Cortex of kidney (tissue), 1 donor: ENCODE data around the gene GKAP1.
"Not testable (repeated sequence)": the region's sequence is repeated elsewhere in the genome, so short reads cannot be mapped to it uniquely, and the experiment has no call there.

ENCODE experiments used
- DNase-seq: peaks from one replicate; lab custom pipeline; 2025; lab: John Stamatoyannopoulos, UW

The GKAP1 gene

DNA sequence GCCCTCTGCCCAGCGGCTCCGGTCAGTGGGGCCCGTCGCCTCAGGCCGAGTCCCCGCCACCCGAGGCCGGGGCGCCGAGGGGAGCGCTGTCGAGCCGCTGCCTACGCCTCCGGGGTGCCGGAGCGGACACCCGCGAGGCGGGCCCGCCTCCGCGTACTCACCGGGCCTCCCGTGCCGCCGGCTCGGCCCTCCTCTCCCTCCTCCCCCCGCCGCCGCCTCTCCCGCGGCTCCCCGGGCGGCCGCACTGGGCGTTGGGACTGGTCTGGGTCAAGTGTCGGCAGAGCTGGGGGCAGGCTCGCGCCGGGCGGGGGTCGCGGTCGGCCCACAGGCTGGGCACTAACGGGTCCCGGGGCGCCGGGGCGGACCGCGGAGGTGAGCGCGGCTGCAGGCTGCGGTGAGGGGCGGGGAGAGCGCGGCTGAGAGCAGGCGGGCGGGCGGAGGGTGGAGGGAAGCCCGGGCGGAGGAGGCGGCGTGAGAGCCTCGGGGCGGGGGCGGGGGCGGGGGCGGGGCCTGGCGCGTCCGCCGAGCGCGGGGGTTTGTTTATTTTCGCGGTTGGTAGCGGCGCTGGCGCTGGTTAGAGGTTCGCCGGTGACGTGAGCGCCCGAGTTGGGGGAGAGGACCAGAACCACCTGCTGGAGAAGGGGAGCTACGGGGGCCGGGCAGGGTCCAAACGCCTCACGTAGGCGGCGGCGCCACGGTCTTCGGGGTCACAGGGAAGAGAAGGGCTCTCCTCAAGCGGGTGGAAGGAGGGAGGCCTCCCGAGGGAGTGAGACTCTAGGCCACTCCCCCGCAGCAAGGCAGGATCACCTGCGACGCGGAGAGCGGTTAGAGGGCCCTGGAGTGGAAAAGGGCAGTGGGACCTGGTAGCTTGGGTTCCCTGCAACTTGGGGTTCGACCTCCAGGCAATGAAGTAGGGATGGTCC, at the start of gene GKAP1:
Gene GKAP1, minus strand, starts transcription at position 414 of the 923 bp plus-strand sequence. CDS start 11,252 bp downstream, outside the sequence.
- not testable (repeated sequence) for DNase-seq

DNA sequence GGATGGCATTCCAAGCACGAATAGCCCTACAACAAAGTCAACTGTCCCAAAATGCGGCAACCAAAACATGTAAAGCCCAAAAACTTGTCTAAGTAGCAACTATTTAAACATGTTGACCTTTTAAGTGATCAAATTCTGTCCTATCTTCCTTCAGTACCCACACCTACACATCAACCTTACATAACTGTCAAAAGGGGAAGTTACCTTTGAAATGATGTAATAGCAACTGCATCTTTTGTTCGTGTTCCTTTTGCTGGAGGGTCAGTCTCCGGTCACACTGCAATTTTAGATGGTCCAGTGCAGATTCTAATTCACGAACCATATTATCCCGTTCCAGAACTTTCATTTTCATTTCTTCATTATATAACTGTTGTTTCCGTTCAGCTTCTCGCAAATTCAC, 32.3 kb upstream of the GKAP1 start:
- DNase-seq: not testable (repeated sequence)

DNA sequence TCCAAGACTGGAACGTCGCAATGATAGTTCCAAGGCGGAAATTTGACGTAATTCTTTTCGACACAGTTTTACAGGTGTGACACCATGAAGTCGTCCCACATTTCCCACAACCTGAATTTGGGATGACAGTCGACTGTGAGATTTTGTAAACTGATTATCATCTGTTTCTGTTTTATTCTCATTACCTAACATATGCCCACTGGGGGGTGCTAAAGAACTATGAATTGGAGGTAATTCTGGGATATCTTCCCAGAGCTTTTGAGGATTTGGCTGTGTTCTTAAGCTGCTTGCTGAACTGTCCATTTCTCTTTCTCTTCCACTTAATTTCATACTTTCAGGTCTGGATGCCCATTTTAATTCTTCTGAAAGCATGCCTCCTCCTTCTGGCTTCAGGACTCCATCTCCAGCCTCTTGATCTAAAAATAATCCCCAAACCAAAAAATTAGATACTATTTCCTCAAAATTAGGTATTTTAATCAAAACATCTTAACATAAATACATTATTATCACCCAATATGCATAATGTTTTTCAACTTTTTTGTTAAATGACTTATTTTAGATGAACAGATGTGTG, 19.6 kb upstream of the GKAP1 start:
- not testable (repeated sequence) for DNase-seq

DNA sequence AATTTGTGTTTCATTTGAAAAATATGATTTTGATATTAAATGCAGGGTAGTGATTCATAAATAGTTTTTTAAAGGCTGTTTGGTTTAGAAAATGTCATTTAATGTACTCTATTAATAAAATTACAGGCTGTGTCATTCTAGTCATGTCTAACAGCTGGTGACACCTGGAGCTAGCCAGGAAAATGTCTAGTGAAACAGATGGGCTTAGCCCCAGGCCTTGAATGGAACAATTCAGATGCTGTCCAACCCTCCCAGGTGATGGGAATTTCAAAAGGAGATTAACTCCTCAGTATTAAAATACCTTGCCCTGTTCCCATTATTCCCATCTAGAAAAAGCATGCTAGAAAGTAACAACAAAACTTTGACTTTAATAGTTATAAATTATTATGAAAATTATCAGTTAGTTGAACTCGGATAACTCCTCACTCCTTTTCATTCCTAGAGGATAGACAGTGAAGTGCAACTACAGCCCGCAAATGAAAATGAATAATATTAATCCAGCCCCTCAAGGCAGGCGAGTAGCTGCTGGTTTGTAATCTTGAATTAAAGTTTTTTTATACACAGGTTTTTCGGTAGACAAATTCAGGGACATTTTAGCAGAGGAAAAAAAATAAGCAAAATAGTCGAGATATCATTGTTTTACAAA, 13.0 kb upstream of the GKAP1 start:
- not testable (repeated sequence) for DNase-seq

DNA sequence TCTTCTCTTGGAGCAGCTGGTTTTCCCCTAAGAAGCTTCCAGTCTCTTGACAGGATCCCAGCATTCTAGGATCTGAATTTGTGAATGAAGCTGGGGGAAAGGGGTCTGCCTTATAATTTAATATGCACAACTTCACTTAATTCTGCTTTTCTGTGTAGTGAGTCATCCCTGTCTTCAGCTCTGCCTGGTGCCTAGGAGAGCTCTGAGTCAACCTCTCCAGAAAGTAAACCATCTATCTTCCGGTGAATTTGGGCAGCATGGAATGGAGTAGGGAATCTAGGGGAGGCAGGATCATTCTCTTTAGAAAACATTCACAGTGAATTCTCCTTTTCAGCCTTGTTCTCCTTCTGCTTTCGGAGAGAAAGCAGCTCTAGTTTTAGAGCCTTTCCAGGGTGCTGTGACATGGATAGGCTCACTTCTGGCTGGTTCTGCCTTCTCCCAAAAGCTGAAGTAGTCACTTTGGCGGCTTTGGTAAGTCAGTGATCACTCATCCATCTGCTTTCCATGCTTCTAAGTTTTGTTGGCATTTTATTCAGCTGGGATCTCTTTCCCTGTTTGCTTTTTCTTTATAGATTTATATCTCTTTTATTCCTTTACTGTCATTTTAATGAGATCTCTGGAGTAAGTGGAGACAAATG, 7.5 kb upstream of the GKAP1 start:
- not testable (repeated sequence) for DNase-seq

DNA sequence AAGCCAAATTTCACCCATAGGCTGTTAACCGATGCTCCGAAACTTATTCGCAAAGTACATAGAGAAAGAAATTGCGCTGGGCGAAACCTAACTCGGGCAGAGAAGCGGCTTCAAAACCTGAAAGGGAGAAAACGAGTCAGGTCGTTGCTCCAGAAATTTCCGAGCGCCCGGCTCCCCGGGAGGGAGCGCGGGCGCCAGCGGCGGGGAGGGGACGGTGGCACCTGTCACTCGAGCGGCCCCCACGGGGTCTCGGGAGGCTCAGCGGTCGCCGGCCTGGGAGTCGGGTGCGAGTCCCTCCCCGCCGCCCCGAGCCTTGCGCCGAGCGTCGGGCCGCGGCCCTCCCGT, 586 bp downstream of the GKAP1 start:
- DNase-seq: not testable (repeated sequence)

DNA sequence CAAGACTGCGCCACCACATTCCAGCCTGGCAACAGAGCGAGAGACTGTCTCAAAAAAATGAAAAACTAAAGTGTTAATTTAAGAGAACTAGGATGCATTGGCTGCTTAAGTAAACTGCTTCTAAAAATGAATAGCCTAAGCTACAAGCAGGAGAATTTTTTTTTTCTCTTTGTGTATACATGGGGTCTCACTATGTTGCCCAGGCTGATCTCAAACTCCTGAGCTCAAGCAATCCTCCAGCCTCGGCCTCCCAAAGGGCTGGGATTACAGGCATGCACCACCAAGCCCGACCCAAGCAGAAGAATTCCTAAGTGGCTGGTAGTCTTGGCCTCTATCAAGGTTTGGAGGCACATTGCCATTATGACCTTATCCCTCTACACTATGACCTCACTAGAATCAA, 2.4 kb downstream of the GKAP1 start:
- DNase-seq: not testable (repeated sequence)

DNA sequence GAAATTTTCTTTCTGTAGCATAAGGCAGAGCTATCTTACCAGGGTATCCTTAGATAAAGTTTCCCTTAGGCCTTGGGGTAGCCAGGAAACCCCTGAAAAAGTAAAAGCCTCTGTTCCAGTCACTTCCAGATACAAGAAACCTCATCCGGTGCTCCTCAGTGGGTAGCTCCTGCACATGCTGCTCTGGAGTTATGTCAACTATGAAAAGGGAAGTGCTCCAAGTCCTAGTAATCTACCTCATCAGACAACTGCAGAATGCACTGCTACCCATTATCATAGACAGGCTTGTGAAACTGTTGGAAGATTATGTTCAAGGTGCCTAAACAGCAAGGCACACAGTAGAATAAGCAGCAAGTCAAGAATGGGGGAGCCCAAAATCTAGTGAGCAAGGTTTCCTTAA, 8.4 kb downstream of the GKAP1 start:
- not testable (repeated sequence) for DNase-seq

DNA sequence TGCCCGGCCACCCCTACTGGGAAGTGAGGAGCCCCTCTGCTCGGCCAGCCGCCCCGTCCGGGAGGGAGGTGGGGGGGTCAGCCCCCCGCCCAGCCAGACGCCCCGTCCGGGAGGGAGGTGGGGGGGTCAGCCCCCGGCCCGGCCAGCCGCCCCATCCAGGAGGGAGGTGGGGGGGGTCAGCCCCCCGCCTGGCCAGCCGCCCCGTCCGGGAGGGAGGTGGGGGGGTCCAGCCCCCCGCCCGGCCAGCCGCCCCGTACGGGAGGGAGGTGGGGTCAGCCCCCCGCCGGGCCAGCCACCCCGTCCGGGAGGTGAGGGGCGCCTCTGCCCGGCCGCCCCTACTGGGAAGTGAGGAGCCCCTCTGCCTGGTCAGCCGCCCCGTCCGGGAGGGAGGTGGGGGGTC, 13.1 kb downstream of the GKAP1 start:
- not testable (repeated sequence) for DNase-seq

DNA sequence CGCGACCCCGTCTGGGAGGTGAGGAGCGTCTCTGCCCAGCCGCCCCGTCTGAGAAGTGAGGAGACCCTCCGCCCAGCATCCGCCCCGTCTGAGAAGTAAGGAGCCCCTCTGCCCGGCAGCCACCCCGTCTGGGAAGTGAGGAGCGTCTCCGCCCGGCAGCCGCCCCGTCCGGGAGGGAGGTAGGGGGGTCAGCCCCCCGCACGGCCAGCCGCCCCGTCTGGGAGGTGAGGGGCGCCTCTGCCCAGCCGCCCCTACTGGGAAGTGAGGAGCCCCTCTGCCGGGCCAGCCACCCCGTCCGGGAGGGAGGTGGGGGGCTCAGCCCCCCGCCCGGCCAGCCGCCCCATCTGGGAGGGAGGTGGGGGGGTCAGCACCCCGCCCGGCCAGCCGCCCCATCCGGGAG, 13.6 kb downstream of the GKAP1 start:
- DNase-seq: not testable (repeated sequence)

DNA sequence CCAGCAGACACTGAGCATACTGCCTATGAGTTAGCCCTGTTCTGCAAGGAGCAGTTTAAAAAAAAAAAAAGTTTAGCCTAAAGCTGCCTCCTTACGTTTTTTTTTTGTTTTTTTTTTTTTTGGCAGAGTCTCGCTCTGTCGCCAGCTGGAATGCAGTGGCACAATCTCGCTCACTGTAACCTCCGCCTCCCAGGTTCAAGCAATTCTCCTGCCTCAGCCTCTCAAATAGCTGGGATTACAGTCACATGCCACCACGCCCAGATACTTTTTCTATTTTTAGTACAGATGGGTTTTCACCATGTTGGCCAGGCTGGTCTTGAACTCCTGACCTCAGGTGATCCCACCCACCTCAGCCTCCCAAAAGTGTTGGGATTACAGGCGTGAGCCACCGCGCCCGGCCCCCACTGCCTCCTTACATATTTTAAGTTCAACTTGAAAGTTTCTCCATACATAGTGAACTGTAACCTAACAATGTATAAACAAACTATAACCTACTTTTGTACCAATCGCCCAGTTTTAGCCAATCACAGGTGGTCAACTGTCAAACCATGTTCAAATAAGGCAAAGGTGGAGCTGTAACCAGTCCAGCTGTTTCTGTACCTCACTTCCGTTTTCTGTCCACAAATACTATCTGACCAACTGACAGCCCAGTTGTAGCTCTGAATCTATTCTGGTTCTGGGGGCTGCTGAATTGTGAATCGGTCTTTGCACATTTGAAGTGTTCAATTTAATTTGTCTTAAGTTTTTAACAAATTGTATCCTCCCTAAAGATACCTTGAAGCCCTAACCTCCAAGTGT, 17.1 kb downstream of the GKAP1 start:
- DNase-seq: no peak

DNA sequence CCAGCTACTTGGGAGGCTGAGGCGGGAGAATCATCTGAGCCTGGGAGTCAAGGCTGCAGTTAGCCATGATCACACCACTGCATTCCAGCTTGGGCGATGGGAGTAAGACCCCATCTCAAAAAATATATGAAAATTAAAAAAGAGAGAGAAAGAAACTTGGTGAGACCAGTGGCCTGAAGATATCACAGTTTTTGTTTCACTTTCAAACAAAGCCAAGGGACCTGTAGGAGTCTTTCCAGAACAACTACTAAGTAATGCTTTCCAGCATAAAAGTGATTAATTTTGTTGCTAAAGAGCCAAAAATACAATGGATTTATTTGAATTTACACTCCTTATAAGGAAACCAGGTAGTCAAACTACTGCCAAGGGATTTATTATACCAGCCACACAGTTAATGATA, 23.5 kb downstream of the GKAP1 start:
- DNase-seq: no peak

DNA sequence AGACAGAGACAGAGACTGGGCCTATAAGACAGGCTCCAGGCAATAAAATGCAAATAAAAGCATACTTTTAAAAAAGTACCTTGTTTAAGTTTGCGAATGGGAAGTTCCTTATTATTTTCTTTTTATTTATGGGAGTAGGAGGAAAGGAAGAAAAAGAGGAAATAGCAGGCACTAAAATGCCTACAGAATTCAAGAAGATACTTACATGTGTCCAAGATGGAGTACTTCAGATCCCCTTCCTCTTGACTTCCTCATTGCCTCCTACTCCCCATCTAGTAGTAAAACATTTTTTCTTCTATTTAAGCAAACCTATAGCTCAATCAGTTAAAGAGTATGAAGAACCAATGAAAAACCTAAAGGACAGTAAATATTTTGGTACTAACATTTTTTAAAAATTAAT, 24.8 kb downstream of the GKAP1 start:
- no peak for DNase-seq

DNA sequence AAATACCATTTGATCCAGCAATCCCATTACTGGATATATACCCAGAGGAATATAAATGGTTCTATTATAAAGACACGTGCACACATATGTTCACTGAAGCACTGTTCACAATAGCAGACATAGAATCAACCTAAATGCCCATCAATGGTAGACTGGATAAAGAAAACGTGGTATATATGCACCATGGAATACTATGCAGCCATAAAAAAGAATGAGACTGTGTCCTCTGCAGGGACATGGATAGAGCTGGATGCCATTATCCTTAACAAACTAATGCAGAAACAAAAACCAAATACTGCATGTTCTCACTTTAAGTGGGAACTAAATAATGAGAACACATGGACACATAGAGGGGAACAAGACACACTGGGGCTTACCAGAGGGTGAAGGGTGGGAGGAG, 39.4 kb downstream of the GKAP1 start:
- no peak for DNase-seq

DNA sequence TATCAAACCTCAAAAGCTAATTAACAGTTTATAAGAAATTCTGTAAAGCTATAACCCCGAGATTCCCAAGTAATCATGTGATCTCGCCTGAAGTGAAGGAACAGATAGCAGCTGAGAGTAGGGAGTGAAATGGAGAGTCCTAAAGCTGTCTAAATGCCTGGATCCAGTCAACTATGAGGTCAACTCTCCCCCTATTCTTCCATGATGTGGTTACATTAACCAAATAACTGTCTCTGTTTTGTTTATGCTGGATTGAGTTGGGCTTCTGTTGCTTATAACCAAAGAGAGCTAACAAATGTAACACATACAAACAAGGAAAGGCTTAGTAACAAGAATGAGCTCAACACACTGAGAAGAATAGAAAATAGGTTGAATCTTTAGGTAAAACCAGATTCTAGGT, 41.6 kb downstream of the GKAP1 start:
- DNase-seq: no peak

DNA sequence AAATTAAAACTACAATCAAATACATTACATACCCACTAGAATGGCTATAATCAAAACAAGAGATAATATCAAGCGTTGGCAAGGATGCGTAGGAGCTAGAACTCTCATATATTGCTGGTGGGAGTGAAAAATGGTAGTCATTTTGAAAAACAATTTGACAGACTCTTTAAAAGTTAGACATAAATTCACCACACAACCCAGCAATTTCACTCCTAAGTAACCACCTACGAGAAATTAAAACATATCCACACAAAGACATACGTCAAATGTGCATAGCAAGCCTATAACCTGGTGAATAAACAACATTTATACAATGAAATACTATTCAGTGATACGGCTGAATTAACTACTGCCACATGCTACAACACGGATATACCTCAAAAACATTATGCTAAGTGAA, 44.7 kb downstream of the GKAP1 start:
- no peak for DNase-seq

DNA sequence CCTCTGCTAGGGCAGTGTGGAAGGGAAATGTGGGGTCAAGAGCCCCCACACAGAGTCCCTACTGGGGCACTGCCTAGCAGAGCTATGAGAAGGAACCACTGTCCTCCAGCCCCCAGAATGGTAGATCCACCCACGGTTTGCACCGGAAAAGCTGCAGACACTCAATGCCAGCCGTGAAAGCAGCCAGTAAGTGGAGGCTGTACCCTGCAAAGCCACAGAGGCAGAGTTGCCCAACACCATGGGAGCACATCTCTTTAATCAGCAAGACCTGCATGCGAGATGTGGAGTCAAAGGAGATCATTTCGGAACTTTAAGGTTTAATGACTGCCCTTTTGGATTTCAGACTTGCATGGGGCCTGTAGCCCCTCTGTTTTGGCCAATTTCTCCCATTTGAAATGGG, 52.2 kb downstream of the GKAP1 start:
- DNase-seq: no peak

DNA sequence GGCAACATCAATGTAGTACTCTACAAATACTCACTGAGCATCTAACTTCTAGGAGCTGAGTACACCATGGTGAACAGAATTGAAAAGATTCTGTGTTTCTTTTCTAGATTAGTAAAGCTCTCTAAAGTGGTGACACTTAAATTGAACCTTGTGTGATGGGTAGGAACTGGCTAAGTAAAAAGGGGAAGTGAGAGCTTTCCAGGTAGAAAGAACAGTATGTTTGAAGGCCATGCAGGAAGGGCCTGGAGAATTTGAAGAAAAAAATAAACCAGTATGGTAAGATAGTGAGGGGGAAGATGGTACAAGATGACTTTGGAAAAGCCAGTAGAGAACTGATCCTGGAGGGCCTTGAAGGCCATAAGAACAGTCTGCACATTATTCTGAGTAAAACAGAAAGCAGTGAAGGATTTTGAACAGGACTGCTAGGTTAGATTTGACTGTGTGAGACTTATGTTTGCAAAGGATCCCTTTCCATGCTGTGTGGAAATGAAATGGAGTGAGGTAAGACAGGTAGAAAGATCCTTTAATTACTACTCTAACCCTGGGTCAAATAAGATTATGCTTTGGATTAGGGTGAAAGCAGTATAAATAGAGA, 63.1 kb downstream of the GKAP1 start:
- DNase-seq: no peak

DNA sequence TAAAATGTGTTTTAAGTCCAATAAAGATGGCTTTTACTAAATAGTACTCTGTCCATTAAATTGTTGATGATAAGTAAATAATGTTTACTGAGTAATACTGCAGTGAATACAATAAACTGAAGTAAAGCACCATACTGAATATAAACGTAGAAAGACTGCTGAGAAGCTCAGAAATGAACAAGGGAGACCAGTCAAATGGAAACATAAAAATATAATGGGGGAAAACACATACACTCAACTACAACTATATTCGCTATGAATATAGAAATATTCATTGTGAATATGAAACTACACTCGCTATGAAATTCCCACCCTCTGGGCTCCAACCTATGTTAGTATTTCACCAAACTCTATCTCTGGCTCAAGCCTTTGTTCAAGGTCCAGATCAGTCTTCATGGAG, 67.9 kb downstream of the GKAP1 start:
- DNase-seq: no peak

DNA sequence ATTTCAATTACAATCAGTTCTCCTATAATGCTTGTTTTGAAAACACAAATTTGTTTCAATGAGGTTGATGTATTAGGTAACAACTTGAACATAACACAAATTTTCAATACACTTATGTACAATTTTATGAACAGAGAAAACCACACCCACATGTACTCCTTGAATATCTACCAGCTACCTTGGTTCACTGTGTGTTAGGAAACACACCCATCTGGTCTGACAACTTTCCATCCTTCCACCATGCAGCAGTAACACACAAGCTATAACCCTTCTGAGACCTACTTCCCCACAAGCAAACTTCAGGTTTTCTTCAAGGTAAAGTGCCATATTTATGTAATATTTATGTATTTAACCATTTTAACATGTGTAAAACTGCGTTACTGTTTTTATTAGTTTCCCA, 73.4 kb downstream of the GKAP1 start:
- no peak for DNase-seq

DNA sequence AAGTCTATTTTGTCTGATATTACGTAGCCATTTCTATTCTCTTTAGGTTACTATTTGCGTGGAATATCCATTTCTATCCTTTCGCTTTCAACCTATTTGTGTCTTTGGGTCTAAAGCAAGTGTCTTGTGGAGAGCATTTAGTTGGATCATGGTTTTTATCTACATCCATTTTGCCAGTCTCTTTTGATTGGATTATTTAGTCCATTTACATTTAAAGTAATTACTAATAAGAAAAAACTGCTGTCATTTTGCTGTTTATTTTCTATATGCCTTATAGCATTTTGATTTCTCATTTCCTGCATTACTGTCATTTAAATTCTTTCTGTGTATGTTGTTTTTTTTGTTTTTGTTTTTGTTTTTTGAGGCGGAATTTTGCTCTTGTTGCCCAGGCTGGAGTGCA, 83.8 kb downstream of the GKAP1 start:
- DNase-seq: no peak
